ENCODE measurements around the gene SAP30BP.

DNA sequence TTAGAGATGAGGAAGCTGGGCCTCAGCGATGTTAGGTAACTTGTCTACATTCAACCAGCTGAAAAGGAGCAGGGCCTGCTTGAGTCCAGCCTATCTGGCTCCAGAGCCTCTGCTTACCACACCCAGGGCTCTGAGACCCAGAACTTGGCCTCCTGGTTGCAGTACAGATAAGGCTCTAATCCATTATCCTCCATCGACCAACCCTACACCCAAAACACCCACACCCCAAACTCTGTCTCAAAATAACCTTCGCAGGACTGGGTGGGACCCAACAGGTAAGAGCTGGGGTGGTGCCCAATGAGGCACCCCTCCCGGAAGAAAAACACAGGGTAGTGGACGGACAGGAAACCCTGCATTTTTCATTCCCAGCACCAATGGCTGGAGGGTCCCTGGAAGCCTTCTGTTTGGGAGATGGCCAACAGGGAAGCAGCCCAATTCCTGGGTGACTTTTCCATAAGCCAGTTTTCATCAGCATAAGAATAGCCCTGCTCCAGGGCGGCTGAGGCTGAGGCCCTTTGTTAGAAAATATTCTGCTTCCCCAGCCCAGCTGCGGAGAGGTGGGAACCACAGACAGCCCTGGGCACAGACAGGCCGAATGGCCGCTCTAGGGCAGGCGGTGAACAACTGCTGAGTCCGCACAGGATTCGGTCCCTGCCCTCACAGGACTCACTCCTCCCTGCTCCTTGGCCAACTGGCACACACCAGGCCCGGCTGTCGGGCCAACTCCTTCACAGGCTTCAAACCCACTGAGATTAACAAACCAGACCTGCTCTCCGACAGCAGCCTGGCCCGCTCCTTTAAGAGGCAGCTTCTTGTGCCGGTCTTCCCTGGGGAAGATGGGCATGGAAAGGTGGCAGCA lies 24.1 kb upstream of the SAP30BP start:
- TF ChIP-seq TCF7L2 (IDR thresholded peaks at IDR 0.05; ENCODE audit: low read depth, low read length) (no peak), ZNF24 (IDR thresholded peaks at IDR 0.05) (no peak)
- TF ChIP-seq, protein P1, sequence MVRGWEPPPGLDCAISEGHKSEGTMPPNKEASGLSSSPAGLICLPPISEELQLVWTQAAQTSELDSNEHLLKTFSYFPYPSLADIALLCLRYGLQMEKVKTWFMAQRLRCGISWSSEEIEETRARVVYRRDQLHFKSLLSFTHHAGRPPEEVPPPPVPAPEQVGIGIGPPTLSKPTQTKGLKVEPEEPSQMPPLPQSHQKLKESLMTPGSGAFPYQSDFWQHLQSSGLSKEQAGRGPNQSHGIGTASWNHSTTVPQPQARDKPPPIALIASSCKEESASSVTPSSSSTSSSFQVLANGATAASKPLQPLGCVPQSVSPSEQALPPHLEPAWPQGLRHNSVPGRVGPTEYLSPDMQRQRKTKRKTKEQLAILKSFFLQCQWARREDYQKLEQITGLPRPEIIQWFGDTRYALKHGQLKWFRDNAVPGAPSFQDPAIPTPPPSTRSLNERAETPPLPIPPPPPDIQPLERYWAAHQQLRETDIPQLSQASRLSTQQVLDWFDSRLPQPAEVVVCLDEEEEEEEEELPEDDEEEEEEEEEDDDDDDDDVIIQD (CRISPR knock-in tag; IDR thresholded peaks at IDR 0.05; ENCODE audit: low read depth), result no peak
